B cell (primary cell): Measurements from ENCODE around the gene NSG1. TPM values are rescaled to one million over a fixed set of nuclear protein-coding genes. Genes with fewer than 3 reads are reported as not detected.

Experiments used
- ATAC-seq: fragments of 200-7000 bp; cut with Tn5 transposase; one replicate; pipeline ENCODE4 v1.10.0; 2021; ENCODE audit warnings: low read depth, mild to moderate bottlenecking, moderate number of reproducible peaks, moderate library complexity
- CTCF ChIA-PET: fragments of 350-600 bp; sonication (Branson Sonifier 250); formaldehyde crosslinking; loops from one replicate; lab custom pipeline; 2021; ENCODE audit warnings: antibody characterized with exemption, inconsistent platforms; lab: Charles Lee
- POLR2A ChIA-PET: fragments of 350-600 bp; sonication (Branson Sonifier 250); formaldehyde crosslinking; loops from one replicate; lab custom pipeline; 2021; ENCODE audit warnings: antibody characterized with exemption; lab: Charles Lee
- DNase-seq: peaks from one replicate; pipeline ENCODE4 v3.0.0; 2013
- H2AFZ ChIP-seq: 2 replicates; pipeline ENCODE4 v1.6.1; 2012; ENCODE audit warnings: mild to moderate bottlenecking, low read depth, low read length; ENCODE audit not compliant: insufficient read depth, poor library complexity, severe bottlenecking
- H3K27ac ChIP-seq, 2 donors: 1 replicate in 1 of 2; 2 replicates in 1 of 2; pipeline ENCODE4 v1.5.1; 2012 to 2013; ENCODE audit warnings: low read length in 2 of 2, mild to moderate bottlenecking in 2 of 2, moderate library complexity in 1 of 2
- H3K27me3 ChIP-seq, 4 experiments: fragments of 200-600 bp in 1 of 4; sonication (generic) in 1 of 4; replicated peaks in 1 of 4; 1 replicate in 2 of 4; 2 replicates in 2 of 4; pipeline versions ENCODE4 v1.6.1 to v1.7.0; 2013 to 2016; ENCODE audit warnings: low read length in 3 of 4, mild to moderate bottlenecking in 2 of 4, mixed read lengths in 1 of 4, moderate library complexity in 1 of 4; ENCODE audit not compliant: insufficient read depth in 4 of 4, control insufficient read depth in 3 of 4; ENCODE audit errors: control extremely low read depth in 1 of 4
- H3K36me3 ChIP-seq, 2 experiments: replicated peaks in 1 of 2; 1 replicate in 1 of 2; 2 replicates in 1 of 2; pipeline versions ENCODE4 v1.6.1 to v1.7.1; 2013; ENCODE audit warnings: low read length in 1 of 2; ENCODE audit not compliant: insufficient read depth in 2 of 2, control insufficient read depth in 1 of 2; ENCODE audit errors: control extremely low read depth in 1 of 2, extremely low read depth in 1 of 2
- H3K4me1 ChIP-seq, 2 donors: fragments of 200-600 bp in 1 of 2; sonication (generic) in 1 of 2; 1 replicate in 1 of 2; 2 replicates in 1 of 2; pipeline versions ENCODE4 v1.5.1 to v1.6.1; 2013 to 2017; ENCODE audit warnings: low read length in 2 of 2; ENCODE audit not compliant: control insufficient read depth in 2 of 2, insufficient read depth in 2 of 2
- H3K4me2 ChIP-seq: replicated peaks from 2 replicates; pipeline ENCODE3; 2012; ENCODE audit warnings: mild to moderate bottlenecking, low read depth, low read length; ENCODE audit not compliant: poor library complexity, severe bottlenecking
- H3K4me3 ChIP-seq, 5 experiments: fragments of 200-600 bp in 1 of 5; sonication (generic) in 1 of 5; 1 replicate in 3 of 5; 2 replicates in 2 of 5; pipeline versions ENCODE4 v1.5.1 to v1.7.0; 2011 to 2016; ENCODE audit warnings: low read length in 4 of 5, mild to moderate bottlenecking in 4 of 5, low read depth in 2 of 5, control low read depth in 1 of 5, moderate library complexity in 1 of 5; ENCODE audit not compliant: insufficient read depth in 1 of 5; ENCODE audit errors: control extremely low read depth in 1 of 5, extremely low read depth in 1 of 5
- H3K79me2 ChIP-seq: fragments of 200-600 bp; sonication (generic); one replicate; pipeline ENCODE4 v1.6.0; 2016; ENCODE audit warnings: low read length; ENCODE audit not compliant: control insufficient read depth, insufficient read depth
- H3K9ac ChIP-seq: fragments of 200-600 bp; sonication (generic); 2 replicates; pipeline ENCODE4 v1.6.1; 2017; ENCODE audit warnings: mild to moderate bottlenecking, low read length, moderate library complexity
- H3K9me3 ChIP-seq, 3 donors: one replicate each; pipeline versions ENCODE4 v1.6.1 to v1.7.1; 2013; ENCODE audit warnings: low read length in 2 of 3; ENCODE audit not compliant: control insufficient read depth in 2 of 3, insufficient read depth in 1 of 3; ENCODE audit errors: control extremely low read depth in 1 of 3
- H4K20me1 ChIP-seq: 2 replicates; pipeline ENCODE4 v1.6.0; 2012; ENCODE audit warnings: mild to moderate bottlenecking, low read length; ENCODE audit not compliant: insufficient read depth, control insufficient read depth, poor library complexity, severe bottlenecking
- H3K27ac Mint-ChIP-seq: one replicate; pipeline ENCODE4 v1.8.0; 2021; ENCODE audit warnings: mixed read lengths
- H3K27me3 Mint-ChIP-seq: one replicate; pipeline ENCODE4 v1.8.0; 2021; ENCODE audit warnings: mixed read lengths
- H3K4me1 Mint-ChIP-seq: one replicate; pipeline ENCODE4 v1.8.0; 2021; ENCODE audit warnings: mixed read lengths
- H3K4me3 Mint-ChIP-seq: one replicate; pipeline ENCODE4 v1.8.0; 2021; ENCODE audit warnings: mixed read lengths
- H3K9me3 Mint-ChIP-seq: one replicate; pipeline ENCODE4 v1.8.0; 2022; ENCODE audit warnings: mixed read lengths; ENCODE audit not compliant: insufficient read depth
- EZH2 ChIP-seq: IDR thresholded peaks from 2 replicates; pipeline ENCODE4 v1.6.1; 2012; ENCODE audit warnings: borderline replicate concordance, low read depth, mild to moderate bottlenecking, moderate library complexity, low read length; ENCODE audit not compliant: insufficient read depth, poor library complexity, severe bottlenecking
- WGBS: methylation state at CpG from one replicate; pipeline ENCODE4 v1.1.5; 2013; ENCODE audit warnings: missing lambda C conversion rate; ENCODE audit not compliant: insufficient coverage; 5-methylcytosine and 5-hydroxymethylcytosine counted together
- intact Hi-C: fragments of 100-400 bp; cut with micrococcal nuclease; formaldehyde crosslinking; loops from one replicate; pipeline ENCODE4 v1.10.0; 2022
- polyA plus RNA-seq: library from polyadenylated mRNA; depleted of rRNA; stranded (reverse); fragments of >200 nt; gene quantifications from 2 replicates; pipeline ENCODE4 v1.2.3, GENCODE V29; 2012
- total RNA-seq, 2 donors: library from RNA; stranded (reverse); fragments of 120-200 nt in 1 of 2; gene quantifications; 1 replicate in 1 of 2; 2 replicates in 1 of 2; pipeline versions ENCODE4 v1.2.3 to v1.2.4, GENCODE V29; 2013 to 2022
- TF ChIP-seq, protein P1 (sequence below): fragments of 200-600 bp; IDR thresholded peaks from one replicate; pipeline ENCODE4 v1.8.0; 2022; ENCODE audit warnings: antibody characterized with exemption, mild to moderate bottlenecking

NSG1 gene
- total and polyA plus RNA-seq, 2 donors (not counting 1 experiment from before 2014, with no cell fraction given): not detected

DNA sequence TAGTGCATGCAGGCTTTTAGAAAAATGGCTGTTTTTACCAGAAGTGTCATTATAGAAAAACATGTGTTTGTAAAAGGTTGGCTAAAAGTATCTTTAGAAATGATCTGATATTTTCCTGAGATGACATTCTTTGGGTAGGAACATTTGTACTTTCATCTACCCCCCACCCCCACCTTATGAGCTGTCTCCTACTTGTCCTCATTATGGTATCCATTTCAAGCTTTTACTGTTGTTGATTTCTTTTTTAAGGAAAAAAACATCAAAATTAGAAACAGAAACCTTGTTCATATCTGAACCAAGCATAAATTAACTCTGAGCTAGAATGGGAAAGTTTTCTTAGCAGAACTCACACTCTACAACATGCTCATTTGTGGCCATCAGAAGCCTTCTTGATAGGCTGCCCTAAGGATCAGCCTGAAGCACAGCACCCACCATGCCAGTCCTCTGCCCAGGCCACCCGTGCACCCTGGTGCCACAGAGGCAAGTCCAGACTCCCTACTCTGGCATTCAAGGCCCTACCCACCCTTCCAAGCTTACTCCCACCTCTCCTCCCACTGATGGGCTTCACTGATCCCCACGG, 49.4 kb downstream of the NSG1 start:
- peaks cover 5% of the 10 kb centered on the region for H4K20me1 ChIP-seq
- H3K9me3 Mint-ChIP-seq: no peaks in the 10 kb centered on the region
- H3K4me2 ChIP-seq: no peak overlapping the region
- H3K27me3 ChIP-seq: no peaks in the 10 kb centered on the region
- H3K9me3 ChIP-seq: no peaks in the 10 kb centered on the region
- H3K4me3 ChIP-seq: no peak overlapping the region
- no peaks in the 10 kb centered on the region for H3K4me1 ChIP-seq
- H3K27me3 Mint-ChIP-seq: no peaks in the 10 kb centered on the region
- H3K9ac ChIP-seq: no peak overlapping the region
- H3K27ac ChIP-seq: no peak overlapping the region
- ChIA-PET CTCF (interaction anchor here (0.9 kb wide), 1 partner anchor 1377 kb away, joined by 3 read pairs; no protein-coding TSS in a partner anchor), POLR2A (no interaction called here)
- no peak overlapping the region for H2AFZ ChIP-seq
- WGBS: 94% methylated on average over 2 of the region's 2 CpGs
- H3K4me1 Mint-ChIP-seq: no peaks in the 10 kb centered on the region
- no peak overlapping the region for H3K27ac Mint-ChIP-seq
- TF ChIP-seq EZH2: no peak
- TF ChIP-seq, protein P1, sequence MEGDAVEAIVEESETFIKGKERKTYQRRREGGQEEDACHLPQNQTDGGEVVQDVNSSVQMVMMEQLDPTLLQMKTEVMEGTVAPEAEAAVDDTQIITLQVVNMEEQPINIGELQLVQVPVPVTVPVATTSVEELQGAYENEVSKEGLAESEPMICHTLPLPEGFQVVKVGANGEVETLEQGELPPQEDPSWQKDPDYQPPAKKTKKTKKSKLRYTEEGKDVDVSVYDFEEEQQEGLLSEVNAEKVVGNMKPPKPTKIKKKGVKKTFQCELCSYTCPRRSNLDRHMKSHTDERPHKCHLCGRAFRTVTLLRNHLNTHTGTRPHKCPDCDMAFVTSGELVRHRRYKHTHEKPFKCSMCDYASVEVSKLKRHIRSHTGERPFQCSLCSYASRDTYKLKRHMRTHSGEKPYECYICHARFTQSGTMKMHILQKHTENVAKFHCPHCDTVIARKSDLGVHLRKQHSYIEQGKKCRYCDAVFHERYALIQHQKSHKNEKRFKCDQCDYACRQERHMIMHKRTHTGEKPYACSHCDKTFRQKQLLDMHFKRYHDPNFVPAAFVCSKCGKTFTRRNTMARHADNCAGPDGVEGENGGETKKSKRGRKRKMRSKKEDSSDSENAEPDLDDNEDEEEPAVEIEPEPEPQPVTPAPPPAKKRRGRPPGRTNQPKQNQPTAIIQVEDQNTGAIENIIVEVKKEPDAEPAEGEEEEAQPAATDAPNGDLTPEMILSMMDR: no peak
- DNase-seq: no peak
- intact Hi-C loops: no loop called here
- ATAC-seq: no peak
- H3K36me3 ChIP-seq: peaks cover 11 to 28% of the 10 kb centered on the region in 2 experiments
- H3K4me3 Mint-ChIP-seq: no peak overlapping the region
- no peaks in the 10 kb centered on the region for H3K79me2 ChIP-seq

DNA sequence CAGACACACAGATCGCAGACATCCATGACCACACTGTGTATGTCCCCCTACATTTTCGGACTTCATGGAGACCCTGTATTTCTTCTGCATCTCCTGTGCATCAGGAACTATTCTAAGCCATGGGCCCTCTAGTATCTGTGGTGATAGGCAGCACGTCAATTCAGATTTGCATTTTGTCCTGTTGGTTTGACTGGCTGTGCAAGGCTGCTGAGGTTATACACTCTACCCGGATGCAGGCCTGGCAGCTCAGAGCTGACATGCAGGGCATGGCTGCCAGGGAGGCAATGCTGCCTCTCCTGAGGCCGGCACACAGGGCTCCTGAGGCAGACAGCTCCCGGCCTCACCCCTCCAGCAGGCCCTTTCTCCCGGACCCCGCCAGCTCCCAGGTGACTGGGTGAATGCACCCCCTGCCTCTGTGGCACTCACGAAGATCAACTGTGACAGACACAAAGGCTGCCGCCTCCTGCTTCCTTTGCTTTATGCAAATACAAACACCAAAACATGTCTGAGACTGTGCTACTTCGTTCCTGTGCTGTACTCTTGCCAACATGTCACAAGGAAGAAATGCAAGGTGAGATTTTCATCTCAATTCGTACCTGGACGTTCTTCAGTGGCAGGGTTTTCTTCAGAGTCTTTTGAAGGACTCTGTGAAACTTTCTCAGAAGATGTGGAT, 51.0 kb downstream of the NSG1 start:
- Mint-ChIP-seq H3K4me3 (no peak overlapping the region), H3K9me3 (no peaks in the 10 kb centered on the region), H3K27ac (no peak overlapping the region), H3K27me3 (no peaks in the 10 kb centered on the region), H3K4me1 (no peaks in the 10 kb centered on the region)
- no peaks in the 10 kb centered on the region for H3K4me1 ChIP-seq
- no peak overlapping the region for H3K4me2 ChIP-seq
- H3K79me2 ChIP-seq: no peaks in the 10 kb centered on the region
- TF ChIP-seq, protein P1: no peak
- TF ChIP-seq EZH2: no peak
- H3K36me3 ChIP-seq: peaks cover 6 to 27% of the 10 kb centered on the region in 2 experiments
- no peak overlapping the region for H3K4me3 ChIP-seq
- H3K9ac ChIP-seq: no peak overlapping the region
- H3K27me3 ChIP-seq: no peaks in the 10 kb centered on the region
- intact Hi-C loops: no loop called here
- WGBS: 94% methylated on average over 12 of the region's 13 CpGs
- H3K27ac ChIP-seq: no peak overlapping the region
- no peak overlapping the region for H2AFZ ChIP-seq
- no peaks in the 10 kb centered on the region for H3K9me3 ChIP-seq
- CTCF ChIA-PET: no interaction called here
- POLR2A ChIA-PET: no interaction called here
- H4K20me1 ChIP-seq: no peaks in the 10 kb centered on the region
- ATAC-seq (no peak), DNase-seq (no peak)
